DMS 273 (cell line): ENCODE measurements around the gene SPAG9.

Experiments
- DNase-seq: peaks from one replicate; lab custom pipeline; 2025; ENCODE audit not compliant: unreplicated experiment; lab: John Stamatoyannopoulos, UW

The SPAG9 gene

GRCh38 chr17:50955667-50956120 is 165.0 kb downstream of the SPAG9 start:
- DNase-seq, result no peak

- no peak for DNase-seq
These were observed 165.5 kb downstream of the SPAG9 start for GRCh38 chr17:50955160-50955559.

- DNase-seq, result no peak
These were observed 166.0 kb downstream of the SPAG9 start for GRCh38 chr17:50954641-50955121.

- DNase-seq, result peak; percentile 86
These were observed 166.7 kb downstream of the SPAG9 start for GRCh38 chr17:50953831-50954601.

GRCh38 chr17:50953518-50953830 is 167.2 kb downstream of the SPAG9 start:
- no peak for DNase-seq

- DNase-seq, result no peak
These were observed 167.8 kb downstream of the SPAG9 start for GRCh38 chr17:50952889-50953288.

GRCh38 chr17:50952013-50952412 is 168.7 kb downstream of the SPAG9 start:
- DNase-seq, result peak; percentile 98

- DNase-seq, result peak; percentile 83
These were observed 170.4 kb downstream of the SPAG9 start for GRCh38 chr17:50949989-50950877.

GRCh38 chr17:50949128-50949988 is 171.3 kb downstream of the SPAG9 start:
- peak; percentile 82 for DNase-seq

GRCh38 chr17:50948711-50949110 is 172.0 kb downstream of the SPAG9 start:
- DNase-seq, result no peak

GRCh38 chr17:50947782-50948543 is 172.7 kb downstream of the SPAG9 start:
- peak; percentile 78 for DNase-seq

GRCh38 chr17:50946891-50947781 is 173.5 kb downstream of the SPAG9 start:
- no peak for DNase-seq

- no peak for DNase-seq
These were observed 174.3 kb downstream of the SPAG9 start for GRCh38 chr17:50946223-50946890.

- no peak for DNase-seq
These were observed 174.9 kb downstream of the SPAG9 start for GRCh38 chr17:50945779-50946222.

- DNase-seq, result no peak
These were observed 175.6 kb downstream of the SPAG9 start for GRCh38 chr17:50944902-50945720.

GRCh38 chr17:50944054-50944901 is 176.4 kb downstream of the SPAG9 start:
- peak; percentile 55 for DNase-seq

- no peak for DNase-seq
These were observed 177.1 kb downstream of the SPAG9 start for GRCh38 chr17:50943575-50943933.
